Measurements from ENCODE around the gene POLDIP3.
"Not testable (repeated sequence)": the region's sequence is repeated elsewhere in the genome, so short reads cannot be mapped to it uniquely, and the experiment has no call there.

Gene POLDIP3

GRCh38 chr22:42577623-42578240 lies 37.0 kb downstream of the POLDIP3 start:
- Histone ChIP-seq H3K4me3 (ENCODE audit: low read depth, low read length) (no peak overlapping the region), H3K4me1 (no peaks in the 10 kb centered on the region), H3K36me3 (peaks cover 31% of the 10 kb centered on the region), H3K9me3 (no peaks in the 10 kb centered on the region), H3K27me3 (no peaks in the 10 kb centered on the region)
- no peak for DNase-seq
- no peak for TF ChIP-seq CTCF (IDR thresholded peaks at IDR 0.05; ENCODE audit: low read depth, low read length)

- not testable (repeated sequence) for H3K9me3 ChIP-seq; DNase-seq; H3K27me3 ChIP-seq; H3K4me3 ChIP-seq (ENCODE audit: low read depth, low read length); H3K4me1 ChIP-seq
- peaks cover 31% of the 10 kb centered on the region for H3K36me3 ChIP-seq
These were observed 37.5 kb downstream of the POLDIP3 start for GRCh38 chr22:42577141-42577540.

- H3K4me1 ChIP-seq; DNase-seq; H3K27me3 ChIP-seq; H3K4me3 ChIP-seq (ENCODE audit: low read depth, low read length); H3K9me3 ChIP-seq: not testable (repeated sequence)
- peaks cover 31% of the 10 kb centered on the region for H3K36me3 ChIP-seq
These were observed 38.6 kb downstream of the POLDIP3 start for GRCh38 chr22:42575996-42576574.

- not testable (repeated sequence) for DNase-seq; H3K4me1 ChIP-seq; H3K27me3 ChIP-seq; H3K4me3 ChIP-seq (ENCODE audit: low read depth, low read length); H3K9me3 ChIP-seq
- H3K36me3 ChIP-seq: peaks cover 26% of the 10 kb centered on the region
These were observed 40.2 kb downstream of the POLDIP3 start for GRCh38 chr22:42574468-42574867.

GRCh38 chr22:42574046-42574445 lies 40.6 kb downstream of the POLDIP3 start:
- not testable (repeated sequence) for H3K27me3 ChIP-seq; H3K4me3 ChIP-seq (ENCODE audit: low read depth, low read length); H3K4me1 ChIP-seq; H3K9me3 ChIP-seq; DNase-seq
- H3K36me3 ChIP-seq: peaks cover 26% of the 10 kb centered on the region

GRCh38 chr22:42571068-42571467 lies 43.6 kb downstream of the POLDIP3 start:
- peaks cover 15% of the 10 kb centered on the region for H3K36me3 ChIP-seq
- DNase-seq; H3K9me3 ChIP-seq; H3K27me3 ChIP-seq; H3K4me1 ChIP-seq; H3K4me3 ChIP-seq (ENCODE audit: low read depth, low read length): not testable (repeated sequence)

- peaks cover 15% of the 10 kb centered on the region for H3K36me3 ChIP-seq
- not testable (repeated sequence) for H3K27me3 ChIP-seq; H3K4me3 ChIP-seq (ENCODE audit: low read depth, low read length); H3K4me1 ChIP-seq; H3K9me3 ChIP-seq; DNase-seq
These were observed 44.1 kb downstream of the POLDIP3 start for GRCh38 chr22:42570580-42570979.

- H3K9me3 ChIP-seq, DNase-seq: not testable (repeated sequence)
These were observed 46.7 kb downstream of the POLDIP3 start for GRCh38 chr22:42567950-42568349.

GRCh38 chr22:42565956-42566355 lies 48.7 kb downstream of the POLDIP3 start:
- no peak for TF ChIP-seq CTCF (IDR thresholded peaks at IDR 0.05; ENCODE audit: low read depth, low read length)
- Histone ChIP-seq H3K4me1 (peaks cover 7% of the 10 kb centered on the region), H3K4me3 (ENCODE audit: low read depth, low read length) (no peak overlapping the region), H3K9me3 (no peaks in the 10 kb centered on the region), H3K27me3 (no peaks in the 10 kb centered on the region), H3K36me3 (no peaks in the 10 kb centered on the region; the same call in none of the 2 replicates)
- no peak for DNase-seq

More at GRCh38 chr22:42567950-42568349, 46.7 kb downstream of the POLDIP3 start:
- H3K4me3 ChIP-seq (ENCODE audit: low read depth, low read length); H3K36me3 ChIP-seq; H3K27me3 ChIP-seq; H3K4me1 ChIP-seq: not testable (repeated sequence)

GRCh38 chr22:42564699-42565098 lies 50.0 kb downstream of the POLDIP3 start:
- H3K36me3 ChIP-seq: no peaks in the 10 kb centered on the region; the same call in none of the 2 replicates
- no peaks in the 10 kb centered on the region for H3K27me3 ChIP-seq
- H3K4me3 ChIP-seq (ENCODE audit: low read depth, low read length): no peak overlapping the region
- TF ChIP-seq CTCF (IDR thresholded peaks at IDR 0.05; ENCODE audit: low read depth, low read length): no peak
- peaks cover 7% of the 10 kb centered on the region for H3K4me1 ChIP-seq
- no peak for DNase-seq
- no peaks in the 10 kb centered on the region for H3K9me3 ChIP-seq

- not testable (repeated sequence) for DNase-seq, H3K36me3 ChIP-seq
These were observed 50.7 kb downstream of the POLDIP3 start for GRCh38 chr22:42563943-42564342.

More at GRCh38 chr22:42563943-42564342, 50.7 kb downstream of the POLDIP3 start:
- H3K27me3 ChIP-seq; H3K4me3 ChIP-seq (ENCODE audit: low read depth, low read length); H3K4me1 ChIP-seq; H3K9me3 ChIP-seq: not testable (repeated sequence)

All from BE2C (cell line).